HepG2 (cell line): ENCODE measurements around the gene IFT57. TPM values are rescaled to one million over a fixed set of nuclear protein-coding genes. Genes with fewer than 3 reads are reported as not detected.

Experiments
- ATAC-seq: fragments of 200-7000 bp; cut with Tn5 transposase; 3 replicates; pipeline ENCODE4 v1.9.1; 2020; ENCODE audit warnings: mild to moderate bottlenecking, moderate library complexity
- BruUV-seq: library from RNA; stranded (reverse); fragments of 400-500 nt; replicated peaks from 2 replicates; lab custom pipeline; 2021; lab: Mats Ljungman, UMichigan
- CTCF ChIA-PET: fragments of 300-600 bp; formaldehyde crosslinking; extraction: SDS; loops from one replicate; lab custom pipeline; 2021; ENCODE audit warnings: low total read pairs, inconsistent platforms, low intra/inter-chr PET ratio; lab: Yijun Ruan, JAX
- POLR2A ChIA-PET: fragments of 350-600 bp; sonication (Branson Sonifier 250); formaldehyde crosslinking; loops from one replicate; lab custom pipeline; 2020; ENCODE audit warnings: antibody characterized with exemption, inconsistent platforms; lab: Yijun Ruan, JAX
- DNase-seq: peaks from one replicate; pipeline ENCODE4 v3.0.0-alpha.2; 2015; ENCODE audit warnings: low spot score
- FAIRE-seq: peaks from 3 replicates; lab custom pipeline; 2011; peaks lifted over from hg19 to GRCh38; lab: Jason Lieb, UNC
- H2AFZ ChIP-seq: one replicate; pipeline ENCODE4 v1.6.1; 2011; ENCODE audit warnings: low read length, inconsistent platforms
- H3K27ac ChIP-seq: fragments of 300-600 bp; 3 replicates; pipeline ENCODE4 v1.8.0; 2011; ENCODE audit warnings: mixed run types, mild to moderate bottlenecking, mixed read lengths, low read length, inconsistent platforms; ENCODE audit not compliant: insufficient read depth; ENCODE audit errors: extremely low read length
- H3K27me3 ChIP-seq, 2 experiments: fragments of 200-600 bp in 1 of 2; 2 replicates in 1 of 2; 3 replicates in 1 of 2; pipeline versions ENCODE4 v1.6.0 to v1.8.0; 2011; ENCODE audit warnings: low read length in 2 of 2, mild to moderate bottlenecking in 2 of 2, moderate library complexity in 2 of 2, inconsistent platforms in 1 of 2; ENCODE audit not compliant: insufficient read depth in 2 of 2, control insufficient read depth in 1 of 2
- H3K36me3 ChIP-seq, 2 experiments: fragments of 200-600 bp in 1 of 2; replicated peaks in 1 of 2; 2 replicates in 1 of 2; 3 replicates in 1 of 2; pipeline versions ENCODE4 v1.5.1 to v1.8.0; 2011; ENCODE audit warnings: low read length in 2 of 2, inconsistent platforms in 1 of 2; ENCODE audit not compliant: insufficient read depth in 2 of 2, control insufficient read depth in 1 of 2
- H3K4me1 ChIP-seq: 2 replicates; pipeline ENCODE4 v1.5.1; 2012; ENCODE audit warnings: low read length, inconsistent platforms; ENCODE audit not compliant: insufficient read depth
- H3K4me2 ChIP-seq: 2 replicates; pipeline ENCODE4 v1.6.0; 2011; ENCODE audit warnings: low read depth, low read length, inconsistent platforms
- H3K4me3 ChIP-seq, 3 experiments: fragments of 200-600 bp in 1 of 3; sonication (generic), shearing (Covaris generic) in 1 of 3; replicated peaks in 1 of 3; 2 replicates each; pipeline ENCODE4 v1.5.1; 2011 to 2016; ENCODE audit warnings: low read length in 3 of 3, inconsistent platforms in 2 of 3, low read depth in 2 of 3, mild to moderate bottlenecking in 2 of 3, control low read depth in 1 of 3, mixed read lengths in 1 of 3; ENCODE audit not compliant: insufficient read depth in 1 of 3
- H3K79me2 ChIP-seq: one replicate; pipeline ENCODE4 v1.6.1; 2011; ENCODE audit warnings: low read length, inconsistent platforms; ENCODE audit not compliant: insufficient read depth
- H3K9ac ChIP-seq: 2 replicates; pipeline ENCODE4 v1.6.0; 2011; ENCODE audit warnings: mild to moderate bottlenecking, low read depth, low read length, inconsistent platforms; ENCODE audit not compliant: insufficient read depth
- H3K9me3 ChIP-seq: 2 replicates; pipeline ENCODE4 v1.5.1; 2012; ENCODE audit warnings: mild to moderate bottlenecking, low read length
- H4K20me1 ChIP-seq: 2 replicates; pipeline ENCODE4 v1.6.0; 2011; ENCODE audit warnings: inconsistent platforms, mild to moderate bottlenecking, low read length, moderate library complexity; ENCODE audit not compliant: insufficient read depth
- AKNA ChIP-seq: sonication (generic); formaldehyde crosslinking; IDR thresholded peaks from 2 replicates; pipeline ENCODE4 v1.4.0; 2020; ENCODE audit warnings: missing genetic modification reagents, borderline replicate concordance
- DMAP1 ChIP-seq: IDR thresholded peaks from 2 replicates; pipeline ENCODE4 v1.6.1; 2016
- EZH2 ChIP-seq: conservative IDR thresholded peaks from 2 replicates; pipeline ENCODE4 v1.6.1; 2012; ENCODE audit warnings: mild to moderate bottlenecking, low read depth, low read length, moderate library complexity
- JUNB ChIP-seq: sonication (generic); formaldehyde crosslinking; IDR thresholded peaks from 2 replicates; pipeline ENCODE4 v1.8.0; 2022; ENCODE audit warnings: missing genetic modification reagents, mild to moderate bottlenecking, borderline replicate concordance
- MTA1 ChIP-seq: sonication (generic); formaldehyde crosslinking; IDR thresholded peaks from 2 replicates; pipeline ENCODE4 v1.4.0; 2020; ENCODE audit warnings: missing genetic modification reagents, mild to moderate bottlenecking, borderline replicate concordance
- MTA3 ChIP-seq: sonication (generic); formaldehyde crosslinking; IDR thresholded peaks from 2 replicates; pipeline ENCODE4 v1.4.0; 2020; ENCODE audit warnings: missing genetic modification reagents
- ZBTB2 ChIP-seq: sonication (generic); formaldehyde crosslinking; IDR thresholded peaks from 2 replicates; pipeline ENCODE4 v1.8.0; 2022; ENCODE audit warnings: low read depth, missing genetic modification reagents
- ZNF121 ChIP-seq: sonication (generic); formaldehyde crosslinking; IDR thresholded peaks from 2 replicates; pipeline ENCODE4 v1.5.0; 2020; ENCODE audit warnings: mild to moderate bottlenecking, missing genetic modification reagents
- ZNF569 ChIP-seq: sonication (generic); formaldehyde crosslinking; IDR thresholded peaks from 2 replicates; pipeline ENCODE4 v1.5.0; 2020; ENCODE audit warnings: mild to moderate bottlenecking, missing genetic modification reagents, moderate library complexity, borderline replicate concordance
- ZNF761 ChIP-seq: sonication (generic); formaldehyde crosslinking; conservative IDR thresholded peaks from 2 replicates; pipeline ENCODE4 v1.4.0; 2020; ENCODE audit warnings: mild to moderate bottlenecking, missing genetic modification reagents
- ZNF766 ChIP-seq: sonication (generic); formaldehyde crosslinking; IDR thresholded peaks from 2 replicates; pipeline ENCODE4 v1.5.0; 2020; ENCODE audit warnings: missing genetic modification reagents, borderline replicate concordance
- ZXDC ChIP-seq: sonication (generic); formaldehyde crosslinking; IDR thresholded peaks from 2 replicates; pipeline ENCODE4 v1.5.0; 2020; ENCODE audit warnings: mild to moderate bottlenecking, missing genetic modification reagents
- whole genome bisulfite sequencing: methylation state at CpG from one replicate; pipeline ENCODE4 v1.1.6; 2017; ENCODE audit warnings: low lambda C conversion rate; 5-methylcytosine and 5-hydroxymethylcytosine counted together
- in situ Hi-C: cut with HindIII; loops from 2 replicates; pipeline ENCODE4 v1.10.0; 2017; ENCODE audit warnings: low pct_unique_long_range_greater_than_20kb; ENCODE audit not compliant: extremely low pct_ligation_motif_present
- intact Hi-C: fragments of 100-400 bp; cut with micrococcal nuclease; formaldehyde crosslinking; loops from one replicate; pipeline ENCODE4 v1.10.0; 2022; ENCODE audit not compliant: unreplicated experiment
- polyA plus RNA-seq, 8 experiments: library from polyadenylated mRNA; depleted of rRNA in 3 of 8; stranded (reverse) in 7 of 8; unstranded in 1 of 8; fragments of >200 nt; fragmentation: Illumina TruSeq in 4 of 8; extraction: Trizol in 4 of 8; gene quantifications; 2 replicates each; pipeline versions ENCODE4 v1.2.1 to v1.2.3, GENCODE V29; 2011 to 2016; ENCODE audit warnings: low read depth in 4 of 8, missing spikeins in 1 of 8, mixed read lengths in 1 of 8; ENCODE audit not compliant: insufficient read depth in 1 of 8
- total RNA-seq, 5 experiments: library from RNA; depleted of rRNA; stranded (reverse); fragments of >200 nt; fragmentation: Illumina TruSeq; extraction: Trizol; gene quantifications; 2 replicates each; pipeline ENCODE4 v1.2.3, GENCODE V29; 2016; ENCODE audit warnings: low read depth in 1 of 5

The IFT57 gene
- total and polyA plus RNA-seq, 2 of the 13 experiments (the other 11 are each of a cell fraction or from before 2014, with no cell fraction given), result 5.5 to 14.5 TPM

- in situ Hi-C loops, result no loop called here
- no peak overlapping the region for H3K4me3 ChIP-seq
- no peak for DNase-seq
- TF ChIP-seq ZNF766 (CRISPR knock-in tag), result no peak
- TF ChIP-seq ZNF569 (CRISPR knock-in tag), result no peak
- TF ChIP-seq MTA1 (CRISPR knock-in tag), result no peak
- no peak for TF ChIP-seq ZXDC (CRISPR knock-in tag)
- TF ChIP-seq ZNF761 (CRISPR knock-in tag), result no peak
- TF ChIP-seq ZBTB2 (CRISPR knock-in tag), result no peak
- no peak for TF ChIP-seq MTA3 (CRISPR knock-in tag)
- no peak for TF ChIP-seq DMAP1
- TF ChIP-seq AKNA, result no peak
- TF ChIP-seq JUNB (CRISPR knock-in tag), result no peak
- TF ChIP-seq ZNF121 (CRISPR knock-in tag), result no peak
- TF ChIP-seq EZH2, result no peak
- no peaks in the 10 kb centered on the region for H3K79me2 ChIP-seq
- no peak for FAIRE-seq
- ATAC-seq, result no peak
- peaks cover 10% of the 10 kb centered on the region for H3K4me1 ChIP-seq
- CTCF ChIA-PET, result no interaction called here
- H3K27ac ChIP-seq, result no peak overlapping the region
- no peaks in the 10 kb centered on the region for H4K20me1 ChIP-seq
- no peak overlapping the region for H3K4me2 ChIP-seq
- POLR2A ChIA-PET, result no interaction called here
- H3K36me3 ChIP-seq, result no peaks in the 10 kb centered on the region
- no peaks in the 10 kb centered on the region; a peak in 1 of 5 replicates for H3K27me3 ChIP-seq
- BruUV-seq, result no TSS peak
- no peak overlapping the region for H2AFZ ChIP-seq
- H3K9ac ChIP-seq, result no peak overlapping the region
- intact Hi-C loops, result no loop called here
- WGBS, result 0% methylated on average over 2 of the region's 6 CpGs
- no peaks in the 10 kb centered on the region for H3K9me3 ChIP-seq
These were observed 4.9 kb upstream of the IFT57 start for GRCh38 chr3:108227131-108227530.
